Measurements from ENCODE around the gene TNFRSF18. TPM values are rescaled to one million over a fixed set of nuclear protein-coding genes. Genes with fewer than 3 reads are reported as not detected.

Gene TNFRSF18
- total RNA-seq, 2 donors from 2014 or later, result 3.1 to 3.5 TPM

DNA sequence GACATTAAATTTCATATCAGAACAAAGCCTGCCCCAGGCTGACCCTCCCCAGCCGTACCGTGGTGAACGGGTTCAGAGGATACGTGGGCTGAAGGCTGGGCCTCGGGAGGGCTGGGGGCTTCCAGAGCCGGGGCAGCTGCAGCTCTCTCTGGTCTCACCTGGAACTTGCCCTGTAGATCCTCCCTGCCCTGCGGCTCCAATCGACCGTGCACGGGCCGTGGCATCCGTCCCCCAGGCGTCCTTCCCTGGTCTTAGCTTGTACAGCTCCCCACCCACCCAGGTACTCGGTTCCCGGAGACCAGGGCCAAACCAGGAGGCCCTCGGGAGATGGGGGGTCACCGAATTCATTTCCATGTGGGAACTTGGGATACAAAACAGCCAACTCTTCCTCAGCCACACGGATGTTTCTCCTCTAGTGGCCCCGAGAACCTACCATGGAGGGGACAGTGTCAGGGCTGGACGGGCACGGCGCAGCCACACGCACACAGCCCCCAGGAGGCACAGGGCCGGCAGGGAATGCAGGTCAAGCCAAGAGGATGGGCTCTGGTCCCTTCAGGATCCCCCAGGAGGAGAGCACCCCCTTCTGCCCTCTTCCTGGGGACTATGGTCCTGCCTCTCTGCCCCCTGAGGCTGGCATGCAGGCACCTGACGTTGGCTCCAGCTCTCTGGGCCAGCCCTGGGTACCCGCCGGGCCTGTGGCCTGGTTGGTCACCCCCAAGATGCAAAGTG is 28.8 kb upstream of the TNFRSF18 start:
- Histone ChIP-seq H3K9me3 (no peaks in the 10 kb centered on the region), H3K4me1 (replicated peaks) (peaks cover 6% of the 10 kb centered on the region), H3K36me3 (no peaks in the 10 kb centered on the region), H3K27ac (no peak overlapping the region), H3K4me3 (no peak overlapping the region), H3K27me3 (replicated peaks; ENCODE audit: insufficient read depth) (no peaks in the 10 kb centered on the region)
- WGBS, result 85% methylated on average over 27 of the region's 27 CpGs
- intact Hi-C loops (cut with DNase I), result no loop called here
- no peak for TF ChIP-seq POLR2A (IDR thresholded peaks at IDR 0.05)
- DNase-seq (ENCODE audit: low spot score), result no peak

DNA sequence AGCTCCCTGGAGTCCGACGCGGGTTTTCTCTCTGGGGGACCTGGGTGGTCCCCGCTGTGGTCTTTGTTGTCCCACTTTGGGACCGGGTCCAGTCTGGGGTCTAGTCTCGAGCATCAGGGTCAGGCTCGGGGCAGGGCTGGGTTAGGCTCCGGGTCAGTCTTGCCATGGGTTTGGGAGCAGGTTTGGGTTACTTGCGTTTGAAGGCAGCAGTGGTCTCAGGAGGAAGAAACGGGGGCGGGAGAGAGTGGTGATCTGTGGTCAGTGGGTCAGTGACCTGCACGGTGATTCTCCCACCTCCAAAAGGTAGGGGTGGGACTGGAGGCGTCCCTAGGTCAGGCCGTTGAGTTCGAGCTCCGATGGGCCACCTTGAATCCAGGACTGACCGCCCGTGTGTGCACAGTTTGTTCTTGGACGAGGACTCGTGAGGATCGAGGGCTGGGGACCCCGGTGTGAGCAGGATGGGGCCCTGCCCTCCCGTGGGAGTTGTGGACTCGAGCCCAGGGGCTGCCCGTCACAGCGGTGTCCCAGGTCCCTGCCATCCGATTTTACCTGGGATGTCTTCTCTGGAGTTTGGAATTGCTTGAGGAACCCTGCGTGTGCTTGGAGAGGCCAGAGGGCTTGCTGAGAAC is 27.9 kb upstream of the TNFRSF18 start:
- H3K27ac ChIP-seq, result no peak overlapping the region
- DNase-seq (ENCODE audit: low spot score), result no peak
- WGBS, result 93% methylated on average over 28 of the region's 28 CpGs
- H3K9me3 ChIP-seq, result no peaks in the 10 kb centered on the region
- H3K27me3 ChIP-seq (replicated peaks; ENCODE audit: insufficient read depth), result no peaks in the 10 kb centered on the region
- H3K4me3 ChIP-seq, result no peak overlapping the region
- TF ChIP-seq, protein P1, sequence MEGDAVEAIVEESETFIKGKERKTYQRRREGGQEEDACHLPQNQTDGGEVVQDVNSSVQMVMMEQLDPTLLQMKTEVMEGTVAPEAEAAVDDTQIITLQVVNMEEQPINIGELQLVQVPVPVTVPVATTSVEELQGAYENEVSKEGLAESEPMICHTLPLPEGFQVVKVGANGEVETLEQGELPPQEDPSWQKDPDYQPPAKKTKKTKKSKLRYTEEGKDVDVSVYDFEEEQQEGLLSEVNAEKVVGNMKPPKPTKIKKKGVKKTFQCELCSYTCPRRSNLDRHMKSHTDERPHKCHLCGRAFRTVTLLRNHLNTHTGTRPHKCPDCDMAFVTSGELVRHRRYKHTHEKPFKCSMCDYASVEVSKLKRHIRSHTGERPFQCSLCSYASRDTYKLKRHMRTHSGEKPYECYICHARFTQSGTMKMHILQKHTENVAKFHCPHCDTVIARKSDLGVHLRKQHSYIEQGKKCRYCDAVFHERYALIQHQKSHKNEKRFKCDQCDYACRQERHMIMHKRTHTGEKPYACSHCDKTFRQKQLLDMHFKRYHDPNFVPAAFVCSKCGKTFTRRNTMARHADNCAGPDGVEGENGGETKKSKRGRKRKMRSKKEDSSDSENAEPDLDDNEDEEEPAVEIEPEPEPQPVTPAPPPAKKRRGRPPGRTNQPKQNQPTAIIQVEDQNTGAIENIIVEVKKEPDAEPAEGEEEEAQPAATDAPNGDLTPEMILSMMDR (IDR thresholded peaks at IDR 0.05), result no peak
- TF ChIP-seq POLR2AphosphoS5 (IDR thresholded peaks at IDR 0.05), result no peak
- no peak for TF ChIP-seq POLR2A (IDR thresholded peaks at IDR 0.05)
- intact Hi-C loops (cut with DNase I), result no loop called here
- H3K4me1 ChIP-seq (replicated peaks), result peaks cover 15% of the 10 kb centered on the region
- H3K36me3 ChIP-seq, result no peaks in the 10 kb centered on the region

DNA sequence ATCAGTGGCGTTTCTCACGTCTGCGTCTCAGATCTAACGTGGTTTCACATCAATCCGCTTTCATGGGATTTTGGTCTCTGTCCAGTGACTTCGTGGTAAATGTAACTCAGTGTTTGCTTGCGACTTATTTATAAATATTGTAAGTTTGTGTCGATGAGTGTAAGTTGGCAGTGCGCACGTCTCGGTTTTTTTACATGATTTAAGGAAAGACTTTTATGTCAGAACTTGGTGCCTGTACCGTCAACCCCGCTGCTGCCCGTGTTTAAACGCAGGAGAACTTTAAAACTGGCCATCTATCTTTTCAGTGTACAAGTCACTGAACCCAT is 27.1 kb upstream of the TNFRSF18 start:
- TF ChIP-seq, protein P1 (IDR thresholded peaks at IDR 0.05), result no peak
- TF ChIP-seq POLR2A (IDR thresholded peaks at IDR 0.05) (no peak), POLR2AphosphoS5 (IDR thresholded peaks at IDR 0.05) (no peak)
- Histone ChIP-seq H3K4me3 (no peak overlapping the region), H3K9me3 (no peaks in the 10 kb centered on the region), H3K36me3 (peaks cover 0 to 2% of the 10 kb centered on the region in 2 donors), H3K4me1 (replicated peaks) (peaks cover 15% of the 10 kb centered on the region), H3K27ac (no peak overlapping the region), H3K27me3 (replicated peaks; ENCODE audit: insufficient read depth) (no peaks in the 10 kb centered on the region)
- intact Hi-C loops (cut with DNase I), result no loop called here
- DNase-seq (ENCODE audit: low spot score), result no peak
- 89% methylated on average over 15 of the region's 15 CpGs for WGBS

DNA sequence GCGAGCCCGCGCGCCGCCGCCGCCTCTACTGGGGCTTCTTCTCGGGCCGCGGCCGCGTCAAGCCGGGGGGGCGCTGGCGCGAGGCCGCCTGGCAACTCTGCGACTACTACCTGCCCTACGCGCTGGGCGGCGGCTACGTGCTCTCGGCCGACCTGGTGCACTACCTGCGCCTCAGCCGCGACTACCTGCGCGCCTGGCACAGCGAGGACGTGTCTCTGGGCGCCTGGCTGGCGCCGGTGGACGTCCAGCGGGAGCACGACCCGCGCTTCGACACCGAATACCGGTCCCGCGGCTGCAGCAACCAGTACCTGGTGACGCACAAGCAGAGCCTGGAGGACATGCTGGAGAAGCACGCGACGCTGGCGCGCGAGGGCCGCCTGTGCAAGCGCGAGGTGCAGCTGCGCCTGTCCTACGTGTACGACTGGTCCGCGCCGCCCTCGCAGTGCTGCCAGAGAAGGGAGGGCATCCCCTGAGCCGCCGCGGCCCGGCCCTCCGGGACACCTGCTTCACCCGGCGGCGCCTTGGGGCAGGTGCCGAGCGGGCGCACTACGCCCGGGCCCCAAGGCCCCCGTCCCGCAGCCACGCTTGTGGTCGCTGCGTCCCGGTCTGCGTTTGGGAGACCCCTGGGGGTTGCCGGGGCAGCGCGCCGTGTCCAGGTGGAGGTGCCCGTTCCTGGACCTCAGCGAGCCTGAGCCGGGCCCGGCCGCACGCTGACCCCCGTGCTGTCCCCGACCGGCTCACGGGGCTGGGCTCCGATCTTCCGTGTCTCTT is 26.6 kb upstream of the TNFRSF18 start:
- Histone ChIP-seq H3K27ac (no peak overlapping the region), H3K36me3 (peaks cover under 1 to 5% of the 10 kb centered on the region in 2 donors), H3K9me3 (no peaks in the 10 kb centered on the region), H3K4me1 (replicated peaks) (peaks cover 15% of the 10 kb centered on the region), H3K4me3 (peak overlapping the region; percentile 25 to 30), H3K27me3 (replicated peaks; ENCODE audit: insufficient read depth) (no peaks in the 10 kb centered on the region)
- DNase-seq (ENCODE audit: low spot score), result no peak
- intact Hi-C loops (cut with DNase I), result no loop called here
- 76% methylated on average over 74 of the region's 98 CpGs for WGBS
- TF ChIP-seq POLR2A (IDR thresholded peaks at IDR 0.05) (no peak), POLR2AphosphoS5 (IDR thresholded peaks at IDR 0.05) (no peak)
- TF ChIP-seq, protein P1 (IDR thresholded peaks at IDR 0.05), result no peak

DNA sequence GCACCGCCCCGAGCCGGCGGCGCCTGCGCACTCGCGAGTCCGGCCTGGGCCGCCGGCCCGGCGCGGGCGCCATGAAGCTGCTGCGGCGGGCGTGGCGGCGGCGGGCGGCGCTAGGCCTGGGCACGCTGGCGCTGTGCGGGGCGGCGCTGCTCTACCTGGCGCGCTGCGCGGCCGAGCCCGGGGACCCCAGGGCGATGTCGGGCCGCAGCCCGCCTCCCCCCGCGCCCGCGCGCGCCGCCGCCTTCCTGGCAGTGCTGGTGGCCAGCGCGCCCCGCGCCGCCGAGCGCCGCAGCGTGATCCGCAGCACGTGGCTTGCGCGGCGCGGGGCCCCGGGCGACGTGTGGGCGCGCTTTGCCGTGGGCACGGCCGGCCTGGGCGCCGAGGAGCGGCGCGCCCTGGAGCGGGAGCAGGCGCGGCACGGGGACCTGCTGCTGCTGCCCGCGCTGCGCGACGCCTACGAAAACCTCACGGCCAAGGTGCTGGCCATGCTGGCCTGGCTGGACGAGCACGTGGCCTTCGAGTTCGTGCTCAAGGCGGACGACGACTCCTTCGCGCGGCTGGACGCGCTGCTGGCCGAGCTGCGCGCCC is 25.9 kb upstream of the TNFRSF18 start, which contains the start of gene B3GALT6:
TSS of gene B3GALT6 (plus strand) at position 30 of the 588 bp plus-strand sequence. CDS start at position 72, 42 bp downstream.
- DNase-seq (ENCODE audit: low spot score), result no peak
- TF ChIP-seq POLR2AphosphoS5 (IDR thresholded peaks at IDR 0.05), result no peak
- TF ChIP-seq POLR2A (IDR thresholded peaks at IDR 0.05), result no peak
- TF ChIP-seq, protein P1 (IDR thresholded peaks at IDR 0.05), result no peak
- Histone ChIP-seq H3K4me3 (peak within 1 kb of the TSS; percentile 78 to 95), H3K9me3 (no peaks in the 10 kb centered on the region), H3K27ac (peak within 1 kb of the TSS; percentile 79 to 92), H3K4me1 (replicated peaks) (peaks cover 15% of the 10 kb centered on the region), H3K36me3 (peaks cover 5 to 8% of the 10 kb centered on the region in 2 donors), H3K27me3 (replicated peaks; ENCODE audit: insufficient read depth) (no peaks in the 10 kb centered on the region)
- intact Hi-C loops (cut with DNase I), result no loop called here
- WGBS, result 9% methylated on average over 32 of the region's 100 CpGs

All from prostate gland (tissue), 2 donors.